Mesenchymal stem cell (in vitro differentiated cells and primary cell): Measurements from ENCODE around the gene AGAP1.

Experiments
- DNase-seq: peaks from one replicate; pipeline ENCODE4 v3.0.0-alpha.2; 2013
- H2AFZ ChIP-seq: one replicate; pipeline ENCODE4 v1.6.1; 2013; ENCODE audit warnings: low read depth, mild to moderate bottlenecking, control low read depth, inconsistent platforms, low read length, moderate library complexity
- H2AK5ac ChIP-seq: 2 replicates; pipeline ENCODE4 v1.6.1; 2013; ENCODE audit warnings: low read length, moderate library complexity, mild to moderate bottlenecking, inconsistent platforms; ENCODE audit not compliant: severe bottlenecking
- H2BK120ac ChIP-seq: one replicate; pipeline ENCODE4 v1.6.1; 2013; ENCODE audit warnings: low read depth, mild to moderate bottlenecking, inconsistent platforms, low read length, moderate library complexity
- H2BK12ac ChIP-seq, 2 experiments: one replicate each; pipeline ENCODE4 v1.6.1; 2013; ENCODE audit warnings: inconsistent platforms in 2 of 2, low read length in 2 of 2, mild to moderate bottlenecking in 2 of 2, moderate library complexity in 2 of 2, control low read depth in 1 of 2
- H2BK15ac ChIP-seq: one replicate; pipeline ENCODE4 v1.6.1; 2013; ENCODE audit warnings: mild to moderate bottlenecking, low read depth, inconsistent platforms; ENCODE audit not compliant: poor library complexity, severe bottlenecking
- H2BK5ac ChIP-seq: 2 replicates; pipeline ENCODE4 v1.6.1; 2013; ENCODE audit warnings: low read depth, mild to moderate bottlenecking, low read length, control low read depth, inconsistent platforms; ENCODE audit not compliant: poor library complexity, severe bottlenecking
- H3K14ac ChIP-seq, 2 experiments: one replicate each; pipeline ENCODE4 v1.6.1; 2013; ENCODE audit warnings: inconsistent platforms in 2 of 2, low read length in 2 of 2, control low read depth in 1 of 2, mild to moderate bottlenecking in 1 of 2, moderate library complexity in 1 of 2
- H3K18ac ChIP-seq, 2 experiments: one replicate each; pipeline ENCODE4 v1.6.1; 2013; ENCODE audit warnings: inconsistent platforms in 2 of 2, low read length in 2 of 2, control low read depth in 1 of 2, low read depth in 1 of 2, mild to moderate bottlenecking in 1 of 2
- H3K23ac ChIP-seq, 2 experiments: one replicate each; pipeline ENCODE4 v1.6.1; 2013; ENCODE audit warnings: inconsistent platforms in 2 of 2, low read length in 2 of 2, mild to moderate bottlenecking in 2 of 2, moderate library complexity in 2 of 2, control low read depth in 1 of 2
- H3K27ac ChIP-seq: 2 replicates; pipeline ENCODE4 v1.5.1; 2013; ENCODE audit warnings: mild to moderate bottlenecking, moderate library complexity, low read length, control low read depth, inconsistent platforms; ENCODE audit not compliant: poor library complexity, severe bottlenecking
- H3K27me3 ChIP-seq, 2 experiments: 2 replicates each; pipeline versions ENCODE4 v1.6.1 to v1.7.0; 2013; ENCODE audit warnings: low read length in 2 of 2, mild to moderate bottlenecking in 2 of 2, moderate library complexity in 2 of 2, control low read depth in 1 of 2, inconsistent platforms in 1 of 2; ENCODE audit not compliant: control insufficient read depth in 1 of 2, insufficient read depth in 1 of 2
- H3K36me3 ChIP-seq, 2 experiments: 2 replicates each; pipeline versions ENCODE4 v1.6.1 to v1.7.0; 2013; ENCODE audit warnings: low read length in 2 of 2, control low read depth in 1 of 2, inconsistent platforms in 1 of 2, low read depth in 1 of 2, mild to moderate bottlenecking in 1 of 2; ENCODE audit not compliant: insufficient read depth in 2 of 2, control insufficient read depth in 1 of 2
- H3K4ac ChIP-seq, 2 experiments: one replicate each; pipeline ENCODE4 v1.6.1; 2013; ENCODE audit warnings: inconsistent platforms in 2 of 2, low read length in 2 of 2, mild to moderate bottlenecking in 2 of 2, moderate library complexity in 2 of 2, control low read depth in 1 of 2, low read depth in 1 of 2
- H3K4me1 ChIP-seq: 2 replicates; pipeline ENCODE4 v1.6.1; 2013; ENCODE audit warnings: low read depth, low read length, control low read depth; ENCODE audit not compliant: control insufficient read depth, insufficient read depth
- H3K4me2 ChIP-seq: 2 replicates; pipeline ENCODE4 v1.6.1; 2013; ENCODE audit warnings: low read length, mild to moderate bottlenecking, inconsistent platforms; ENCODE audit not compliant: poor library complexity, severe bottlenecking
- H3K4me3 ChIP-seq, 2 experiments: 2 replicates each; pipeline versions ENCODE4 v1.5.1 to v1.7.0; 2013; ENCODE audit warnings: low read length in 2 of 2, mild to moderate bottlenecking in 2 of 2, control low read depth in 1 of 2, low read depth in 1 of 2; ENCODE audit not compliant: insufficient read depth in 1 of 2
- H3K79me1 ChIP-seq: replicated peaks from 2 replicates; pipeline ENCODE4 v1.6.1; 2013; ENCODE audit warnings: mild to moderate bottlenecking, control low read depth, low read length, inconsistent platforms; ENCODE audit not compliant: poor library complexity, severe bottlenecking
- H3K9ac ChIP-seq: 2 replicates; pipeline ENCODE4 v1.7.0; 2013; ENCODE audit warnings: mild to moderate bottlenecking, low read length, moderate library complexity
- H3K9me3 ChIP-seq: 2 replicates; pipeline ENCODE4 v1.7.0; 2013; ENCODE audit warnings: mild to moderate bottlenecking, low read length; ENCODE audit not compliant: control insufficient read depth
- H4K8ac ChIP-seq: one replicate; pipeline ENCODE4 v1.6.1; 2013; ENCODE audit warnings: inconsistent platforms, mild to moderate bottlenecking, low read length, moderate library complexity
- H4K91ac ChIP-seq: one replicate; pipeline ENCODE4 v1.6.1; 2013; ENCODE audit warnings: mild to moderate bottlenecking, low read length, inconsistent platforms
- WGBS: methylation state at CpG from one replicate; pipeline ENCODE4 v1.1.7; 2013; ENCODE audit warnings: mixed read lengths; 5-methylcytosine and 5-hydroxymethylcytosine counted together

Gene AGAP1

GRCh38 chr2:236169741-236170589 lies 676.1 kb downstream of the AGAP1 start:
- no peak overlapping the region for H2BK15ac ChIP-seq
- H3K18ac ChIP-seq: no peak overlapping the region
- no peak overlapping the region for H4K8ac ChIP-seq
- no peak overlapping the region for H3K9ac ChIP-seq
- no peaks in the 10 kb centered on the region for H3K36me3 ChIP-seq
- H3K27ac ChIP-seq: no peak overlapping the region
- no peak for DNase-seq
- H3K14ac ChIP-seq: no peak overlapping the region
- H2BK120ac ChIP-seq: no peak overlapping the region
- peaks cover 1% of the 10 kb centered on the region for H3K79me1 ChIP-seq
- H3K4me2 ChIP-seq: no peak overlapping the region
- no peak overlapping the region for H2AK5ac ChIP-seq
- H3K23ac ChIP-seq: peak overlapping the region in 1 of 2 experiments; percentile 3
- H3K4me3 ChIP-seq: no peak overlapping the region
- H3K9me3 ChIP-seq: no peaks in the 10 kb centered on the region
- WGBS: 5% methylated on average over 15 of the region's 38 CpGs
- peaks cover 37% of the 10 kb centered on the region for H3K4me1 ChIP-seq
- H2BK5ac ChIP-seq: no peak overlapping the region
- no peak overlapping the region for H2BK12ac ChIP-seq
- no peak overlapping the region for H4K91ac ChIP-seq
- H2AFZ ChIP-seq: no peak overlapping the region
- H3K4ac ChIP-seq: no peak overlapping the region
- H3K27me3 ChIP-seq: peaks cover 69 to 91% of the 10 kb centered on the region in 2 experiments

GRCh38 chr2:236170590-236171165 lies 676.8 kb downstream of the AGAP1 start:
- no peak overlapping the region for H2AK5ac ChIP-seq
- H3K18ac ChIP-seq: no peak overlapping the region

GRCh38 chr2:236171181-236171679 lies 677.4 kb downstream of the AGAP1 start:
- H2BK5ac ChIP-seq: no peak overlapping the region
- H3K18ac ChIP-seq: no peak overlapping the region
- H3K79me1 ChIP-seq: peaks cover 1% of the 10 kb centered on the region
- no peak overlapping the region for H2AFZ ChIP-seq
- no peaks in the 10 kb centered on the region for H3K9me3 ChIP-seq
- peak overlapping the region; percentile 32 for H3K4me2 ChIP-seq
- 1% methylated on average over 25 of the region's 27 CpGs for WGBS
- no peak overlapping the region for H2BK12ac ChIP-seq
- no peak overlapping the region for H3K4ac ChIP-seq
- H3K36me3 ChIP-seq: no peaks in the 10 kb centered on the region
- H2BK15ac ChIP-seq: no peak overlapping the region
- H4K91ac ChIP-seq: no peak overlapping the region
- H3K27ac ChIP-seq: no peak overlapping the region
- no peak overlapping the region for H2BK120ac ChIP-seq
- H3K9ac ChIP-seq: no peak overlapping the region
- H3K27me3 ChIP-seq: peaks cover 65 to 91% of the 10 kb centered on the region in 2 experiments
- H3K4me1 ChIP-seq: peaks cover 35% of the 10 kb centered on the region
- no peak overlapping the region for H3K14ac ChIP-seq
- no peak overlapping the region for H2AK5ac ChIP-seq
- H3K4me3 ChIP-seq: no peak overlapping the region
- DNase-seq: no peak
- H4K8ac ChIP-seq: no peak overlapping the region
- no peak overlapping the region for H3K23ac ChIP-seq

More at GRCh38 chr2:236170590-236171165, 676.8 kb downstream of the AGAP1 start:
- Histone ChIP-seq H3K23ac (no peak overlapping the region), H2BK120ac (no peak overlapping the region), H2AFZ (no peak overlapping the region), H4K8ac (no peak overlapping the region), H3K79me1 (peaks cover 1% of the 10 kb centered on the region), H3K27me3 (peaks cover 67 to 91% of the 10 kb centered on the region in 2 experiments), H3K4me1 (peaks cover 38% of the 10 kb centered on the region), H3K9ac (no peak overlapping the region), H3K27ac (no peak overlapping the region), H3K9me3 (no peaks in the 10 kb centered on the region), H2BK15ac (no peak overlapping the region), H3K4me3 (no peak overlapping the region), H2BK12ac (no peak overlapping the region), H4K91ac (no peak overlapping the region), H3K4ac (no peak overlapping the region), H3K36me3 (no peaks in the 10 kb centered on the region), H2BK5ac (no peak overlapping the region), H3K4me2 (no peak overlapping the region), H3K14ac (no peak overlapping the region)
- WGBS: 20% methylated on average over 21 of the region's 21 CpGs
- no peak for DNase-seq

GRCh38 chr2:236171680-236172254 lies 677.9 kb downstream of the AGAP1 start:
- no peaks in the 10 kb centered on the region for H3K36me3 ChIP-seq
- H3K4me3 ChIP-seq: no peak overlapping the region
- H3K4ac ChIP-seq: no peak overlapping the region
- H3K27me3 ChIP-seq: peaks cover 61 to 91% of the 10 kb centered on the region in 2 experiments
- no peak overlapping the region for H3K27ac ChIP-seq
- no peak overlapping the region for H3K23ac ChIP-seq
- no peak overlapping the region for H2BK120ac ChIP-seq
- no peak overlapping the region for H3K14ac ChIP-seq
- H4K91ac ChIP-seq: no peak overlapping the region
- no peak overlapping the region for H2BK15ac ChIP-seq
- no peaks in the 10 kb centered on the region for H3K9me3 ChIP-seq
- no peak overlapping the region for H2BK12ac ChIP-seq
- no peak overlapping the region for H2AFZ ChIP-seq
- DNase-seq: peak; percentile 16
- H4K8ac ChIP-seq: no peak overlapping the region
- H3K4me2 ChIP-seq: no peak overlapping the region
- H3K18ac ChIP-seq: no peak overlapping the region
- no peak overlapping the region for H2AK5ac ChIP-seq
- WGBS: 8% methylated on average over 7 of the region's 16 CpGs
- no peak overlapping the region for H2BK5ac ChIP-seq
- no peak overlapping the region for H3K9ac ChIP-seq
- peaks cover 34% of the 10 kb centered on the region for H3K4me1 ChIP-seq
- H3K79me1 ChIP-seq: peaks cover 1% of the 10 kb centered on the region
